Gastroesophageal sphincter (tissue), 4 donors: ENCODE measurements around the gene ZNHIT6. TPM values are rescaled to one million over a fixed set of nuclear protein-coding genes. Genes with fewer than 3 reads are reported as not detected.

Experiments
- ATAC-seq: fragments of 150-250 bp; one replicate; pipeline ENCODE4 v1.9.1; 2016; ENCODE audit warnings: mild to moderate bottlenecking, moderate library complexity
- H3K27ac ChIP-seq, 4 donors: fragments of 200-600 bp; sonication (generic) in 3 of 4; 1 replicate in 3 of 4; 2 replicates in 1 of 4; pipeline ENCODE4 v1.5.1; 2016 to 2019
- H3K27me3 ChIP-seq: fragments of 200-600 bp; sonication (generic); one replicate; pipeline ENCODE4 v1.5.1; 2019
- H3K36me3 ChIP-seq, 2 donors: fragments of 200-600 bp; sonication (generic); one replicate each; pipeline ENCODE4 v1.5.1; 2019; ENCODE audit warnings: control low read depth in 1 of 2
- H3K4me1 ChIP-seq, 3 donors: fragments of 200-600 bp; sonication (generic); 1 replicate in 2 of 3; 2 replicates in 1 of 3; pipeline ENCODE4 v1.5.1; 2016 to 2019; ENCODE audit warnings: control low read depth in 2 of 3
- H3K4me3 ChIP-seq, 2 donors: fragments of 200-600 bp; sonication (generic); one replicate each; pipeline ENCODE4 v1.5.1; 2019; ENCODE audit warnings: mild to moderate bottlenecking in 1 of 2, moderate library complexity in 1 of 2
- H3K9me3 ChIP-seq, 3 donors: fragments of 200-600 bp; sonication (generic); one replicate each; pipeline ENCODE4 v1.5.1; 2017 to 2019; ENCODE audit warnings: control low read depth in 2 of 3
- CTCF ChIP-seq, 4 experiments: fragments of 200-600 bp in 2 of 4; fragments of 450-650 bp in 2 of 4; sonication (generic) in 1 of 4; IDR thresholded peaks; one replicate each; pipeline ENCODE4 v1.5.1; 2017 to 2019; ENCODE audit warnings: antibody characterized with exemption in 4 of 4, mild to moderate bottlenecking in 2 of 4, moderate library complexity in 2 of 4
- EP300 ChIP-seq: sonication (generic); formaldehyde crosslinking; IDR thresholded peaks from one replicate; pipeline ENCODE4 v1.6.1; 2017; ENCODE audit warnings: antibody characterized with exemption, mild to moderate bottlenecking
- POLR2A ChIP-seq, 2 donors: fragments of 450-650 bp; IDR thresholded peaks; one replicate each; pipeline ENCODE4 v1.6.1; 2017; ENCODE audit warnings: antibody characterized with exemption in 2 of 2, mild to moderate bottlenecking in 2 of 2, moderate library complexity in 1 of 2
- POLR2AphosphoS5 ChIP-seq: sonication (generic); formaldehyde crosslinking; IDR thresholded peaks from one replicate; pipeline ENCODE4 v1.6.1; 2017; ENCODE audit warnings: antibody characterized with exemption
- WGBS, 2 donors: methylation state at CpG; one replicate each; pipeline ENCODE4 v1.1.5; 2018; ENCODE audit warnings: low coverage in 1 of 2; 5-methylcytosine and 5-hydroxymethylcytosine counted together
- total RNA-seq, 4 donors: library from RNA; depleted of rRNA; stranded (reverse); fragments of >200 nt; gene quantifications; one replicate each; pipeline ENCODE4 v1.1.0, GENCODE V29; 2016

ZNHIT6 gene
- total RNA-seq, 4 donors from 2014 or later: 13.7 to 23.5 (median 15.4) TPM

DNA sequence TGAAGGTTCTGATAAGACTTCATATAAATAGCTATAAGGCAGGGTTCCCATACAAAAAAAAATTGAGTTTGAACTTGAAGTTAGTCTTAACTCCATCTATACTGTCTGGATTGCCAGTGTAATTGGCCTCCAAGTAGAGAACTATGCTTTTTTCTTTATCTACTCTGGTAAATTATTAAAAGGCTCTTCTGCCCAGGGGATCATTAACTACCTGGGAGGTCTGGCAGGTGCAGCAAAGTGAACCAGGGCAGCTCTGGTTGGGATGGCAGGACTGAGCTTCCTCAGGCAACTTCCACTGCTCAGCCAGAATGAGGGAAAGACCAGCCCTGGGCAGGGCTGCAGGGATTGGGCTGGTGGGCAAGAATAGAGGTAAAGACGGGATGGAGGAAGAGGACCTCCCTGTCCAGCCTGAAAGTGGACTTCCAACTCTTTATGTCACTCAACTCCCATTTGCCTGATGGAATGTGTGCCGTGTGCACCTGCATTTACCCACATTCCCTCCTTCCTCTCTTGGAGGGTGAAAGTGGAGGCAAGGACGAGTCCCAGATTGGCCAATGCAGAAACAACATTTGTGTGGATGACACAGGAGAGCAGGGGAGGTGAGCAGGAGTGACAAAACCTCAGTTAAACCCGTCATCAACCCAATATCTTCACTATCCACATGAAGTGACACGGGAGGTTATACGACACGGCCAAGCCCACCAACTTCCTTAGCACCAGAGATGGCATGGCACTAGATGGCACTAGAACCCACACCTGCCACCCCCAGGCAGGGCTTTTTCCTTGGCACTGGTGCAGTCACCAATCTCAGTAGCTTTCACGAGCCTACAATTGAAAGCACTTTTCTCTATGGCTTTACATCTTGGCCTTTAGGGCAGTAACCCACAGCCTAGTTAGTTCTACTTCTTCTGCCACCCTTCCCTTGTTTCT lies 102.5 kb downstream of the ZNHIT6 start:
- TF ChIP-seq POLR2AphosphoS5: no peak
- TF ChIP-seq POLR2A (IDR thresholded peaks at IDR 0.05): no peak
- no peak for TF ChIP-seq EP300
- TF ChIP-seq CTCF (IDR thresholded peaks at IDR 0.05): no peak
- 95 to 100% methylated on average over 3 to 6 of the region's 8 CpGs for WGBS, 2 donors
- no peaks in the 10 kb centered on the region for H3K36me3 ChIP-seq
- H3K4me1 ChIP-seq: peaks cover 0 to 18% (median 0%) of the 10 kb centered on the region in 3 donors
- no peaks in the 10 kb centered on the region for H3K27me3 ChIP-seq
- H3K27ac ChIP-seq: no peak overlapping the region
- no peak overlapping the region for H3K4me3 ChIP-seq
- no peaks in the 10 kb centered on the region for H3K9me3 ChIP-seq
- ATAC-seq: no peak

DNA sequence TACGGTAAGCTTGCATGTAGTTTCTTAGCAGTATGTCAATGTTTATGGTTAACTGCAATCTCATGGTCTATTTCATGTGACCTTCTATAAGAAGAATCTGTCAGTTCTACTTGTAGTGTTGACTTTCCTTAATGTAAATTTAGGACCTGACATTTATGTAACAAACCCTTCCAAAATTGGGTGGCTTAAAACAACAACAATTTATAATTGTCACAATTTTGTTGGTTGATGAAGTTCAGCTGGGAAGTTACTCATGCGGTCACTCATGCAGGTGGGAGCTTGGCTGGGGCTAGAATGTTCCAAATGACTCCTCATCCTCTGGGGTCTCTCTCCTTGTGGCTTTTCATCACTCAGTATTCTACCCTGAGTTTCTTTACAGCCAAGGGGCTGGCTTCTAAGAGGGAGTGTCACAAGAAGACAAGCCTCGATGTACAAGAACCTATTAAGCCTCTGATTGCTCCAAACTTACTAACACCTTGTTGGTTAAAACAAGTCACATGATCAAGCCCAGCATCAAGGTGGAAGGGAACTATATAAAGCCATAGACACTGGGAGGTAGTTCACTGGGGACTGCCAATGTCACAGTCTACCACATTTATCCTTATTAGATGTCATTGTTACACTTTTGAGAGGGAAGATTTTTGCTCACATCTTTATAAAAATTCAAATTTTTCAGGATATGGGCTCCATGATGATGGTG lies 103.8 kb downstream of the ZNHIT6 start:
- Histone ChIP-seq H3K9me3 (no peaks in the 10 kb centered on the region), H3K27ac (no peak overlapping the region), H3K27me3 (no peaks in the 10 kb centered on the region), H3K4me1 (peaks cover 0 to 30% (median 0%) of the 10 kb centered on the region in 3 donors), H3K4me3 (no peak overlapping the region), H3K36me3 (no peaks in the 10 kb centered on the region)
- ATAC-seq: no peak
- no peak for TF ChIP-seq EP300
- no peak for TF ChIP-seq POLR2AphosphoS5
- TF ChIP-seq POLR2A (IDR thresholded peaks at IDR 0.05): no peak
- TF ChIP-seq CTCF (IDR thresholded peaks at IDR 0.05): no peak
- WGBS, 2 donors: 60 to 67% methylated on average over 2 of the region's 3 CpGs

GRCh38 chr1:85603086-85603880 lies 105.0 kb downstream of the ZNHIT6 start:
- Histone ChIP-seq H3K9me3 (no peaks in the 10 kb centered on the region), H3K36me3 (no peaks in the 10 kb centered on the region), H3K4me1 (peaks cover 0 to 36% (median 0%) of the 10 kb centered on the region in 3 donors), H3K4me3 (no peak overlapping the region), H3K27ac (no peak overlapping the region), H3K27me3 (no peaks in the 10 kb centered on the region)
- 14 to 53% methylated on average over 2 to 7 of the region's 7 CpGs for WGBS, 2 donors
- TF ChIP-seq POLR2AphosphoS5: no peak
- TF ChIP-seq EP300: no peak
- no peak for TF ChIP-seq CTCF (IDR thresholded peaks at IDR 0.05)
- no peak for TF ChIP-seq POLR2A (IDR thresholded peaks at IDR 0.05)
- no peak for ATAC-seq

DNA sequence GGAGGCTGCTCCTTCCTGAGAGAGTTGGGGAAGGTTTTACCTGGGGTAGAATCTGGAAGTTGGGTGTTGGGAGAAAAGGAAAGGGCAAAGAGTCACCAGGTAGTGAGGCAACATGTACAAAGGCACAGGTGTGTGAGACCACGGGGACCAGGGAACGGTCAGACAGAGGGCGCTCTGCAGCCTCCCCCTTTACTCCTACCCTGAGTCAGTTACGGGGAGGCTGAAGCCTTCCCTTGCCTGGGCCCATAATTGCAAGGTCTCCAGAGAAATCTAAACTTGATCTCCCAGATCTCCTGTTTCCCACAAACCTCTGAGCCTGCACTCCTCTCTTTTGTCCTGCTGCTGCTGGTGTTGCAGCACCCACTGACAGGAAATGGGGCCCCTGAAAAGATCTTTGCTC lies 105.7 kb downstream of the ZNHIT6 start:
- TF ChIP-seq EP300: no peak
- Histone ChIP-seq H3K4me3 (no peak overlapping the region), H3K27me3 (no peaks in the 10 kb centered on the region), H3K9me3 (no peaks in the 10 kb centered on the region), H3K4me1 (peaks cover 0 to 36% (median 0%) of the 10 kb centered on the region in 3 donors), H3K36me3 (no peaks in the 10 kb centered on the region), H3K27ac (no peak overlapping the region)
- 79 to 80% methylated on average over 3 to 4 of the region's 4 CpGs for WGBS, 2 donors
- no peak for ATAC-seq

DNA sequence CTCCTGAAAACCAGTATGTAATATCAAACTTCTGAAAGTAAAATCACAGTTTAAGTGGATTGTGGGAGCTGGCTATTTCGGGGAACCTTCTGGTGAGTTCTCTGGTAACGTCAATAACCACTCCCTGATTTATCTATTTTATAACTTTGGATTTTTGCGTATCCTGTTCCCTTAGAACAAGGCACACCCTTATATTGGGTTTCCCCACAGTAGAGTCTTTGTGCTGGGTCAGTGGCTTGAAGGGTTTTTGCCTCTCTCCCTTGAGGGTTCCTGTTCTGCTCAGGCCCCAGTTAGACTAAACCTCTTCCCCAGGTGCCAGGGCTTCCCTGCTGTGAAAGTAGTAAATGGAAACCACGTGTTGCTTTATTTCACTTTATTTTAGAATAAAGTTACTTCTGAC lies 106.3 kb downstream of the ZNHIT6 start:
- Histone ChIP-seq H3K9me3 (no peaks in the 10 kb centered on the region), H3K36me3 (no peaks in the 10 kb centered on the region), H3K27me3 (no peaks in the 10 kb centered on the region), H3K4me1 (peaks cover 0 to 40% (median 0%) of the 10 kb centered on the region in 3 donors), H3K4me3 (no peak overlapping the region), H3K27ac (no peak overlapping the region)
- TF ChIP-seq POLR2AphosphoS5 (no peak), EP300 (no peak), CTCF (IDR thresholded peaks at IDR 0.05) (no peak), POLR2A (IDR thresholded peaks at IDR 0.05) (no peak)
- no peak for ATAC-seq
- WGBS, 2 donors: 72% methylated on average over 3 of the region's 4 CpGs; no CpG with 5 or more reads in 1 of the 2 donors
